Heart left ventricle (tissue), 16 donors: ENCODE data around the gene LRRC51. TPM values are rescaled to one million over a fixed set of nuclear protein-coding genes. Genes with fewer than 3 reads are reported as not detected.

Experiments used
- ATAC-seq, 4 donors: fragments of 200-7000 bp; cut with Tn5 transposase; one replicate each; pipeline ENCODE4 v1.9.1; 2020 to 2022; ENCODE audit warnings: moderate library complexity in 4 of 4, mild to moderate bottlenecking in 3 of 4, moderate number of reproducible peaks in 1 of 4
- DNase-seq, 5 donors: peaks; one replicate each; pipeline ENCODE4 v3.0.0-alpha.2; 2020
- H3K27ac ChIP-seq, 12 donors: fragments of 200-600 bp; sonication (generic) in 4 of 12; one replicate each; pipeline versions ENCODE4 v1.5.0 to v1.8.0; 2016 to 2022; ENCODE audit warnings: mild to moderate bottlenecking in 2 of 12
- H3K27me3 ChIP-seq, 9 donors: fragments of 200-600 bp; sonication (generic) in 2 of 9; one replicate each; pipeline versions ENCODE4 v1.5.1 to v1.8.0; 2016 to 2022; ENCODE audit warnings: mild to moderate bottlenecking in 3 of 9
- H3K36me3 ChIP-seq, 9 donors: fragments of 200-600 bp; sonication (generic) in 2 of 9; one replicate each; pipeline versions ENCODE4 v1.5.0 to v1.8.0; 2018 to 2022; ENCODE audit warnings: mild to moderate bottlenecking in 2 of 9
- H3K4me1 ChIP-seq, 12 donors: fragments of 200-600 bp; sonication (generic) in 4 of 12; one replicate each; pipeline versions ENCODE4 v1.5.0 to v1.8.0; 2016 to 2022; ENCODE audit warnings: mild to moderate bottlenecking in 3 of 12
- H3K4me3 ChIP-seq, 12 donors: fragments of 200-600 bp; sonication (generic) in 4 of 12; one replicate each; pipeline versions ENCODE4 v1.5.0 to v1.8.0; 2017 to 2022; ENCODE audit warnings: mild to moderate bottlenecking in 9 of 12, moderate library complexity in 4 of 12
- H3K9me3 ChIP-seq, 12 donors: fragments of 200-600 bp; sonication (generic) in 4 of 12; one replicate each; pipeline versions ENCODE4 v1.5.0 to v1.8.0; 2016 to 2022; ENCODE audit warnings: mild to moderate bottlenecking in 1 of 12
- POLR2A ChIP-seq, 2 donors: fragments of 450-650 bp; IDR thresholded peaks; one replicate each; pipeline ENCODE4 v1.6.1; 2017; ENCODE audit warnings: antibody characterized with exemption in 2 of 2, mild to moderate bottlenecking in 2 of 2, moderate library complexity in 2 of 2
- WGBS, 4 donors: extraction: QIAGEN DNeasy Blood & Tissue Kit in 2 of 4; methylation state at CpG; one replicate each; pipeline versions ENCODE4 v1.1.5 to v1.1.7; 2013 to 2018; 5-methylcytosine and 5-hydroxymethylcytosine counted together
- intact Hi-C, 10 donors: fragments of 100-400 bp; cut with DNase I; formaldehyde crosslinking; loops; one replicate each; pipeline versions ENCODE4 v1.11.1 to v1.14.2; 2022
- polyA plus RNA-seq, 2 donors: library from polyadenylated mRNA; stranded (reverse); fragments of 200-250 nt; gene quantifications; one replicate each; pipeline ENCODE4 v1.2.3, GENCODE V29; 2013
- total RNA-seq, 9 donors: library from RNA; depleted of rRNA in 2 of 9; stranded (reverse); fragments of >200 nt in 2 of 9; fragmentation: NEBNext Ultra II Directional in 3 of 9; extraction: Animal tissue kit (Norgen Biotek cat#: 25700) in 3 of 9; gene quantifications; one replicate each; pipeline versions ENCODE4 v1.1.0 to v1.2.4, GENCODE V29; 2016 to 2023
- TF ChIP-seq, protein P1 (sequence below), 12 donors: fragments of 200-600 bp; sonication (generic) in 4 of 12; IDR thresholded peaks; one replicate each; pipeline versions ENCODE4 v1.5.0 to v1.8.0; 2018 to 2022; ENCODE audit warnings: antibody characterized with exemption in 12 of 12, mild to moderate bottlenecking in 5 of 12
- donor health status: ischemic (EF 13 %, LVEDD 7.1; RV severe dilation, severe dysfunction).
- donor health status: healthy with polysubstance abuse.
- donor health status: DM: no; HTN: yes; CAD: no.
- donor health status: DM: no; HTN: no; CAD: no.
- donor health status: ischemic (EF 25% LVEDD 6.9; RV normal size, moderate dysfunction).
- donor health status: ischemic (EF 25% LVEDD 5.7; RV mildly dilated, moderate dysfunction).
- donor health status: healthy.
- donor health status: DM: yes; HTN: yes; CAD: no.
- donor health status: ischemic (EF 35%, LVEDD 5.7; RV mildly dilated, moderate dysfunction).
- donor health status: nonischemic (EF 11% LVEDD 7.7; RV severe dilation, severe dysfunction).
- donor health status: DM: yes; HTN: yes; CAD: no.
- donor health status: PGD.
- donor health status: ischemic (EF 29% LVEDD 5.4; RV normal size, mild dysfunction).
- donor health status: nonischemic (EF 23%, LVEDD 6.1; RV moderate dilation, normal function).

The LRRC51 gene
- total and polyA plus RNA-seq, 11 donors, result 2.0 to 9.3 (median 4.5) TPM

DNA sequence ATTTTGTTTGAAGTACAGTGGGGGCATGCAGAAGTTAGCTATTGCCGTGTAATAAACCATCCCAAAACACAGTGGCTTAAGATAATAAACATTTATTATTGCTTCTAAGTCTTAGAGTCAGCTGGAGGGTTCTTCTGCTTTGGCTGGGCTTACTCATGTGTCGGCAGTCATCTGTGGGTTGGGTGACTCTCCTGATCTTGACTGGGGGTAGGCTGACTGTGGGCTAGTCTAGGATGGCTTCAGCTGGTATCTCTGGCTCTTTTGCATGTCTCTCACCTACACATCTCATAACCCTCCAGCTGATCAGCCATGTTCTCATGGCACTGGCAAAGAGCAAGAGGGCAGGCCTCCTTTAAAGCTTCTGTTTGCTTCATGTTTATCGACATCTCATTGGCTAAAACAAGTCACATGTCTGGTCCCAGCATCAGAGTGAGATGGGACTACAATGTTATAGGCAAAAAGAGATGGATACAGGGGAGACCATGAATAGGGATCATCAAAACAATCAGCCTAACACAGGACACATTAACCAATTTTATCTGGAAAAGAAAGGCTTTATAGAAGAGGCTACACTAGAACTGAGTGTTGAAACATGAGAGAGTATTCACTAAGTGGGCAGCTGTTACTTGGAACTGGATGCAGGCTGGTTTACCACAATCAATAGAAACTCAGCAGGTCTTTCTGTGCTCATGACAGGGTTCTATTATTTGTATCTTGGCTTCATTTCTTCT, 5.1 kb downstream of the LRRC51 start:
- DNase-seq (no peak), ATAC-seq (no peak)
- Histone ChIP-seq H3K27ac (no peak overlapping the region), H3K36me3 (peaks cover 0 to 48% (median 23%) of the 10 kb centered on the region in 9 donors), H3K4me3 (no peak overlapping the region), H3K27me3 (no peaks in the 10 kb centered on the region), H3K9me3 (no peaks in the 10 kb centered on the region), H3K4me1 (peaks cover 0 to 22% (median 7%) of the 10 kb centered on the region in 12 donors)
- TF ChIP-seq, protein P1, sequence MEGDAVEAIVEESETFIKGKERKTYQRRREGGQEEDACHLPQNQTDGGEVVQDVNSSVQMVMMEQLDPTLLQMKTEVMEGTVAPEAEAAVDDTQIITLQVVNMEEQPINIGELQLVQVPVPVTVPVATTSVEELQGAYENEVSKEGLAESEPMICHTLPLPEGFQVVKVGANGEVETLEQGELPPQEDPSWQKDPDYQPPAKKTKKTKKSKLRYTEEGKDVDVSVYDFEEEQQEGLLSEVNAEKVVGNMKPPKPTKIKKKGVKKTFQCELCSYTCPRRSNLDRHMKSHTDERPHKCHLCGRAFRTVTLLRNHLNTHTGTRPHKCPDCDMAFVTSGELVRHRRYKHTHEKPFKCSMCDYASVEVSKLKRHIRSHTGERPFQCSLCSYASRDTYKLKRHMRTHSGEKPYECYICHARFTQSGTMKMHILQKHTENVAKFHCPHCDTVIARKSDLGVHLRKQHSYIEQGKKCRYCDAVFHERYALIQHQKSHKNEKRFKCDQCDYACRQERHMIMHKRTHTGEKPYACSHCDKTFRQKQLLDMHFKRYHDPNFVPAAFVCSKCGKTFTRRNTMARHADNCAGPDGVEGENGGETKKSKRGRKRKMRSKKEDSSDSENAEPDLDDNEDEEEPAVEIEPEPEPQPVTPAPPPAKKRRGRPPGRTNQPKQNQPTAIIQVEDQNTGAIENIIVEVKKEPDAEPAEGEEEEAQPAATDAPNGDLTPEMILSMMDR (IDR thresholded peaks at IDR 0.05), result no peak
- no peak for TF ChIP-seq POLR2A (IDR thresholded peaks at IDR 0.05)
- WGBS, 4 donors, result 92 to 98% (median 95%) methylated on average over 3 of the region's 3 CpGs
- intact Hi-C loops, result loop anchor here in 1 of 10 donors (5.0 kb wide), 1 partner anchor 58 kb away; no protein-coding TSS in a partner anchor

DNA sequence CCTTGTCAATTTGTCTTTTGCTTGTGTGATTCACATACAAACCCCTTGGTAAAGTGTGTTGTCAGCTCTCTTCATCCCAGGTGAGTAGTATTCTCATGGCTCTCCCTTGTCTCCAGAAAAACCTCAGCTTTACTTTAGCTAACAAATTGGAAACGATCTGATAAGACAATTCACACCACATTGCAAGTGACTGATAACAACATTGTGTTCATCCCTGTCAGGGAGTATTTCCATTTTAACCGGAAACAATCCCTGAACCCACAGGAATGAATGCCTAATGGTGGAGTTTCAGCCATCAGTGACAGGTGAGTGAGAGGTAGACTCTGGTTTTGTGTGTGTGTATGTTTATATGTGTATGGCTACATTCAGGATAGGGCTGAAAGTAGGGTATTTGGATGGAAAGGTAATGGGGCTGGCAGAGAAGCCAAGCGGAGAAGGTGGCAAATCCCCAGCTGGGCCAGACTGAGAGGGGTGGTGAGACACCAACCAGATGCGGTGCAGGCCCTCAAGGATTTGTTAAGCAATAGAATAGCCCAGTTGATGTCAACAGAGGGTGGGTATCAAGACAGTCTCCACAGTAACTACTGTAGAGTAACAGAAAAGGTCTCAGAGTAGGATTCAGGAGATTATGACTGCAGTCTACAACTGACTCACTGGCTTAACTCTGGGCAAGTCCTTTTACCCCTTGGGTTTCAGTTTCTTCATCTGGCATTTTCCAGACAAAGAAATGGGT, 7.6 kb downstream of the LRRC51 start:
- H3K9me3 ChIP-seq, result no peaks in the 10 kb centered on the region
- peaks cover 0 to 25% (median 8%) of the 10 kb centered on the region in 12 donors for H3K4me1 ChIP-seq
- H3K27me3 ChIP-seq, result no peaks in the 10 kb centered on the region
- intact Hi-C loops, result loop anchor here in 1 of 10 donors (2.0 to 5.0 kb wide), 2 partner anchors 61 to 105 kb away; no protein-coding TSS in a partner anchor
- TF ChIP-seq, protein P1 (IDR thresholded peaks at IDR 0.05), result no peak
- TF ChIP-seq POLR2A (IDR thresholded peaks at IDR 0.05), result no peak
- peaks cover 0 to 50% (median 26%) of the 10 kb centered on the region in 9 donors for H3K36me3 ChIP-seq
- WGBS, 4 donors, result 70 to 85% (median 81%) methylated on average over 4 of the region's 4 CpGs
- no peak overlapping the region for H3K27ac ChIP-seq
- no peak overlapping the region for H3K4me3 ChIP-seq
- DNase-seq (no peak), ATAC-seq (no peak)

DNA sequence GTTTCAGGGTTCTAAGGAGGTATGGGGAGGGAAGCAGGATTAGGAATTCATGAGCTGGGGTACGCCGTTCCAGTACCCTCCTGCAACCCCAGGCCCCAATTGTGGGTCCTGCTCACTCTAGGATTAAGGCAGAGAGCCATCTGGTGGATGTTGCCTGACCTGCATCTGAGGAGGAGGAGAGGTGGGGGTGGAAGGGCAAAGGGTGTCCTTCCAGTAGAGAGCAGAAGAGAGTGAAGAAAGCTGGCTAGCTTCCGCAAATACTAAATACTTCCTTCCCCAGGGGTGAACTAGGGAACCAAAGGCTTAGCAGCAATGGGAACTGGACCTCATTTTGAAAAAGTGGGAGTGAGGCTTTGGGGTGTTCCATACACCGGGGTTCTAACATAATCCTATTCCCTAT, 10.6 kb downstream of the LRRC51 start:
- H3K27me3 ChIP-seq, result no peaks in the 10 kb centered on the region
- intact Hi-C loops, result loop anchor here in 8 of 10 donors (1.0 to 5.0 kb wide), 6 partner anchors 66 to 114 kb away; no protein-coding TSS in a partner anchor
- peak in 4 of 5 donors; percentile 73 to 78 (median 74) for DNase-seq
- WGBS, 4 donors, result 29 to 33% (median 30%) methylated on average over 4 of the region's 4 CpGs
- no peak for TF ChIP-seq POLR2A (IDR thresholded peaks at IDR 0.05)
- TF ChIP-seq, protein P1 (IDR thresholded peaks at IDR 0.05), result peak; percentile 79 to 92 (median 84)
- peak overlapping the region in 4 of 12 donors; percentile 12 to 77 (median 36) for H3K27ac ChIP-seq
- peaks cover 0 to 25% (median 8%) of the 10 kb centered on the region in 12 donors for H3K4me1 ChIP-seq
- H3K36me3 ChIP-seq, result peaks cover 0 to 63% (median 46%) of the 10 kb centered on the region in 9 donors
- no peak overlapping the region for H3K4me3 ChIP-seq
- peak; percentile 73 to 95 (median 92) for ATAC-seq
- no peaks in the 10 kb centered on the region for H3K9me3 ChIP-seq

DNA sequence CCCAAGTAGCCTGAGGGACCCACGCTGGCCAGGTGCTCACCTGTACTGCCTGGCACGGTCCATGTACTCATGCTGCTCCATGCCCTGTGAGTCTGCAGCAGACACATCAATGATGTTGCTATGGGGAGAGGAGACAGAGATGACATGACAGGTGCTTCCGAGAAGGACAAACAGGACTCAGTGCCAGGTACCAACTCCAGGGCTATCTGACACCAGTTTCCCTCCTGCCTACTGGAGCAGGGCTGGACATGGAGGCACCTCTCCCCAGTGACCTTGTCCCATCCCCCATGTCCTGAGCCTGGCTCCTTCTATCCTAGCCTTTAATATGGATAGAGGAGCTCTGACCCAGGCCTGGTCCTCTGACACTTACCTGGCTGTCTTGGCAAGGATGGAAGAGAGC, 18.1 kb downstream of the LRRC51 start:
- 93 to 100% (median 95%) methylated on average over 1 to 3 of the region's 3 CpGs for WGBS, 4 donors
- H3K27me3 ChIP-seq, result no peaks in the 10 kb centered on the region
- H3K36me3 ChIP-seq, result peaks cover 0 to 67% (median 49%) of the 10 kb centered on the region in 9 donors
- H3K9me3 ChIP-seq, result no peaks in the 10 kb centered on the region
- intact Hi-C loops, result no loop called here
- H3K27ac ChIP-seq, result no peak overlapping the region
- DNase-seq (no peak), ATAC-seq (no peak)
- H3K4me1 ChIP-seq, result peaks cover 7 to 44% (median 30%) of the 10 kb centered on the region in 12 donors
- H3K4me3 ChIP-seq, result no peak overlapping the region
- TF ChIP-seq POLR2A (IDR thresholded peaks at IDR 0.05), result no peak
- TF ChIP-seq, protein P1 (IDR thresholded peaks at IDR 0.05), result no peak
